ENCODE results near the gene LRRC28.

Gene LRRC28

DNA sequence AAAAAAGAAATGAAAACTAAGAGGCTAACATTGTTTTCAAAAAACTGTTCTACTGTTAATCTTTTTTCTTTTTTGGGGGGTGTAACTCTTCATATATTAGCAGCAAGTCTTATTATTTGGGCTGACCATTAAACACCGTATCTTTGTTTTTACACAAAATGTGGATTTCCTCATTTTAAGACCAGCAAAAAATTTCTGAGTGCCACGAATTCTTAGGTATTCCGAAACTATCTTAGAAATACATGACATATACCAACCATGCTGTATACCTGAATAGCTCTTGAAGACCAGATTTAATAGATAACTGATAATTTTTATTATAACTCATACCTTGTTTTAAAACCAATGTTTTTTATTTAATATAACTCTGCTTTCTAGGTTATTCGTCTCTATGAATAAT is 1.3 kb upstream of the LRRC28 start:
- TF ChIP-seq POLR2A (IDR thresholded peaks at IDR 0.05; ENCODE audit: low read depth, low read length) (no peak), POLR2AphosphoS5 (IDR thresholded peaks at IDR 0.05; ENCODE audit: low read depth, low read length) (no peak), TAF1 (IDR thresholded peaks at IDR 0.05; ENCODE audit: borderline replicate concordance, low read depth, low read length) (no peak)
- DNase-seq (ENCODE audit: insufficient read length) (no peak), FAIRE-seq (no peak)

DNA sequence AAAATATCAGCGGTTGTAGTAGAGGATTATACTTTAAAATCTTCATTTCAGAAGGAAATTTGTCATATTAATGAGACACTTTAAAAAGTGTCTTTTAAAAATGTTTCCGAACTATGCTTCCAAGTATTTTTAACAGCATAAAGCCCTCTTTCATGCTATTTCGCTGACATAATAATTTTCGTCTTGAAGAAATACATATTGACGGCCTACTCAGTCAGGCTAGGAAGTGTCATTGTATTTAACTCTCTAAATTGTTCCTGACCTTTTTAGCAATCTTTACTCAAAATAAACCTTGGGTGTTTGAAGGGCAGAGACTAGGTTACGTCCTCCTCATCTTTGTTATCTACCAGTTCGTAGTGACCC is 806 bp upstream of the LRRC28 start:
- no peak for DNase-seq (ENCODE audit: insufficient read length)
- no peak for FAIRE-seq
- no peak for TF ChIP-seq TAF1 (IDR thresholded peaks at IDR 0.05; ENCODE audit: borderline replicate concordance, low read depth, low read length)
- TF ChIP-seq POLR2A (IDR thresholded peaks at IDR 0.05; ENCODE audit: low read depth, low read length) = no peak

DNA sequence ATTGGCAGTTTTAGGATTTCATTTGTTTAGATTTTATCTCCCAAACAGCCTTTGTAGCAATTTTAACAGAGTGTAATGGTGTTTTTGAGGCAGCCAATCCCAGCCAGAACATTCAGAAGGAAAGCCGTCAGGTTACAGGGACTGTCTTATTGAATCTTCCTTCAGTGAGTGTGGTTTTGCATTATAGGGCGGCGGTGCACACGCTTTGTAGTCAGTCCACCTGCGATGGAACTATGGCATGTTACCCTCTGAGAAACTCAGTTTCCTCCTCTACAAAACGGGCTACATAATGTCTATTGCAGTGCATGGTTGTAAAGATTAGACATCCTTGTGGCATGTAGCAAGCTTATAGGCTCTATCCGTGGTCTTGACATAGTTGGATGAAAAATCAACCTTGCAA is 1.0 kb downstream of the LRRC28 start:
- FAIRE-seq (no peak), DNase-seq (ENCODE audit: insufficient read length) (no peak)
- TF ChIP-seq POLR2A (IDR thresholded peaks at IDR 0.05; ENCODE audit: low read depth, low read length) = no peak
- TF ChIP-seq POLR2AphosphoS5 (IDR thresholded peaks at IDR 0.05; ENCODE audit: low read depth, low read length) = no peak
- TF ChIP-seq TAF1 (IDR thresholded peaks at IDR 0.05; ENCODE audit: borderline replicate concordance, low read depth, low read length) = no peak

DNA sequence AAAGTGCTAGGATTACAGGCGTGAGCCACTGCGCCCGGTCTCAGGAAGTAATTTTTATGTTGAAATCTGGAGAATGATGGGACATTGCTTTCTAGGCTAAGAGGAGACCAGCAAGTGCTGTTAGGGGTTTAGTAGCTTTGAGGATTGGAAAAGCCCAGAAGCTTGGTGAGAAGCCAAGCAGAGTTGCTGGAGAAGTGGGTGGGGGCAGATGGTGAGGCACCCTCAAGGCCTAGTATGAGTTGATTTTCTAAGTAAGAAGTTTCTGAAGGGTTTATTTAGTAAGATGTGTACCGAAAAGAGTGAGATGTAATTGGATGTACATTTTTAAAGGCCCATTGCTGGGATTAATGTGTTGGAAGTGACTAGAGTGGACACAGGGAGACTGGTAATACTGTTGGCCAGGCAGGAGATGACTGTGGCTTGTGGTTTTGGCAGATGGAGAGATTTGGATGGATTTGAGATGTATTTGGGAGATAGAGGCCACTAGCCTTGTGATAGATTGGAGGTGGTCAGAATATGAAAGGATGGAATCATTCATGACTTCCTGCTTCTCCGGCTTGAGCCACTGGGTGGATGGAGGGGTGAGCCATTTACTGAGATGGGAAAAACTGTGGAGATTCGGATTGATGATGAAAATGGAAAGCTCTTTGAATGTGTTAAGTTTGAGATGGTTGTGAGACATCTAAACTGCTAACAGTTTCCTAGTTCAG is 2.3 kb downstream of the LRRC28 start:
- DNase-seq (ENCODE audit: insufficient read length) (no peak), FAIRE-seq (no peak)
- no peak for TF ChIP-seq TAF1 (IDR thresholded peaks at IDR 0.05; ENCODE audit: borderline replicate concordance, low read depth, low read length)
- TF ChIP-seq POLR2AphosphoS5 (IDR thresholded peaks at IDR 0.05; ENCODE audit: low read depth, low read length) = no peak
- TF ChIP-seq POLR2A (IDR thresholded peaks at IDR 0.05; ENCODE audit: low read depth, low read length) = no peak

DNA sequence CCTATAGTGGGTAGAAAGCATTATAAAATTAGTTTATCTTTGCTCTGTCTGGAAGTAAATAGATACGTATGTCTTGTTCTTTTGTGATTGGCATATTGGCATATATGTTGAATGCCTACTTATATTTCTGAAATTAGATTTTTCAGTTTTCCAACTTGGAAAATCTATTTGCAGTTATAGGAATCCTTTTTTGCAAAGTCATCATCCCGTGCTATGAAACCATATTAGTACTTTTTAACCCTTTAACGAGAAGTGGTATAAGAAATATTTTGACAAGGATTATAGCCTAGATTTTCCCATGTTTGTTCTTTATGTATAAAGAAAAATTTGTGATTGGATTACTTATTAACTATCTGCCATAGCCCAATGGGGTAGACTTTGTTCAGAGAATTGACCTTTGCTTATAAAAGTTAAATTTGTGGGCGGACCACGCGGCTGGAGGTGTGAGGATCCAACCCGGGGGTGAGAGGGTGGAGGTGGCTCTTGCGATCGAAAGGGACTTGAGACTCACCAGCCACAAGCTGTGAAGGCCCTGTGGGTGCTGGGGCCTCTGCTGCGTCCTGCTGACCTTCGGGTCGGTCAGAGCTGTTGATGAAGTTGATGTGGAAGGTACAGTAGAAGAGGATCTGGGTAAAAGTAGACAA is 5.9 kb downstream of the LRRC28 start:
- FAIRE-seq = no peak
- TF ChIP-seq TAF1 (IDR thresholded peaks at IDR 0.05; ENCODE audit: borderline replicate concordance, low read depth, low read length) (no peak), POLR2A (IDR thresholded peaks at IDR 0.05; ENCODE audit: low read depth, low read length) (no peak), POLR2AphosphoS5 (IDR thresholded peaks at IDR 0.05; ENCODE audit: low read depth, low read length) (no peak)
- no peak for DNase-seq (ENCODE audit: insufficient read length)

DNA sequence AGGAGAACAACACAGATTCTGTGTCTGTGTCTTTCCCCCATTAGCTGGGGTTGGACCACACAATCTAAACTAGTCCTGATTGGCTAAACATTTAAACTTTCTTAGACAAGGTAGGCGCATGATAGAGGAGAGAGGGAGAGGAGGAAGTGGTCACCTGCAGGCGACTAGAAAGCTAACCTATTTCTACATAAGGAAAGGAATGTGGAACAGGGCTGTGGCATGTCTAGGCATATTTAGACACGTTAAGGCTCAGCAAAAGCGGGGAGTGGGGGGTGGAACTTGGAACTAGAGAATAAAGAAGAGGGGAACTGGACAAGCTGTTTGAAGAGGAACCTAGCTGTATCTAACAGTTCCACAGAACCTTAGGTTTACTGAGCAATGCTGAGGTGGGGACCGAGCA is 12.8 kb downstream of the LRRC28 start:
- DNase-seq (ENCODE audit: insufficient read length) (no peak), FAIRE-seq (no peak)
- TF ChIP-seq TAF1 (IDR thresholded peaks at IDR 0.05; ENCODE audit: borderline replicate concordance, low read depth, low read length) (no peak), POLR2A (IDR thresholded peaks at IDR 0.05; ENCODE audit: low read depth, low read length) (no peak), POLR2AphosphoS5 (IDR thresholded peaks at IDR 0.05; ENCODE audit: low read depth, low read length) (no peak)

DNA sequence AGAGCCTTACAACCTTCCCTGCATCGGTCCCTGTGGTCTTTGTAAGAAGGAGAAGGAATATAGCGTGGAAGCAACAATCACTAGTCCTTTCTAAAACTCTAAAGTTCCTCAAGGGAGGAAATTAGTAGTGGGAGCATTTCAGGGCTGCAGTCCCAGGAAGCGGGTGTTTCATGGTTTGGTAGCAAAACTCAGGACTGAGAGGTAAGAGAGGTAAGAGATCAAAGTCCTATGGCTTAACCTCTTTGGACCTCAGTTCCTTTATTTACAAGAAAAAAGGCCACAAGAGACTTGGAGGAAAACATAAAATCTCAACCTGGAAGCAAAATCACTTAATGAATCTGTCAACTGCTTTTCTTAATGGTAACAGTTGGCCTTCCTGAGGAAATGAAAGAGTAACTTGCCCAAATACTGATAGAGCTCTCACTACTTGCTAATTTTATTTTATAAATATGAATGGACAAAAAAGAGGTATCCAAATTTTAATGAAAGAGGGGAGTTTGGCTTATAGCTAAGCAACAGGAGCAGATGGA is 14.3 kb downstream of the LRRC28 start:
- FAIRE-seq (no peak), DNase-seq (ENCODE audit: insufficient read length) (no peak)
- no peak for TF ChIP-seq TAF1 (IDR thresholded peaks at IDR 0.05; ENCODE audit: borderline replicate concordance, low read depth, low read length)
- no peak for TF ChIP-seq POLR2AphosphoS5 (IDR thresholded peaks at IDR 0.05; ENCODE audit: low read depth, low read length)
- TF ChIP-seq POLR2A (IDR thresholded peaks at IDR 0.05; ENCODE audit: low read depth, low read length) = no peak

DNA sequence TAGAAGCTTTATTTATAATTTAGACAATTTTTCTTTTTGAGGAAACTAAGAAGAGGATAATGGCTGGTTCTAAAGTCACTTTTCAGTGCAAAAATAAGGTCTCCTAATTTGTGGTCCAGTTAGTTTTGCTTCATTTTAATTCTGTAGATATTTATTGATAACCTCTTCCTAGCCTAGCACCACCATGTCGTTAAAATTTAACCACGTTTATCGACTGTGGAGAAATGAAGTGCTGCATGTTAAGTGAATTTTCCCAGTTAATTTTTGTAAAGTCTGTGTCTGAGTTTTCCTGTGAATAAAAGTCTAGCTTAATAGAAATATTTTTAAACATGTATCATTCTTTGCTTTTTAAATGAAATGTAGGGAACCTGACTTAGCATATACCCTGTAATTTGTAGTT is 16.7 kb downstream of the LRRC28 start:
- FAIRE-seq = no peak
- DNase-seq (ENCODE audit: insufficient read length) = no peak
- TF ChIP-seq POLR2AphosphoS5 (IDR thresholded peaks at IDR 0.05; ENCODE audit: low read depth, low read length) (no peak), POLR2A (IDR thresholded peaks at IDR 0.05; ENCODE audit: low read depth, low read length) (no peak), TAF1 (IDR thresholded peaks at IDR 0.05; ENCODE audit: borderline replicate concordance, low read depth, low read length) (no peak)

DNA sequence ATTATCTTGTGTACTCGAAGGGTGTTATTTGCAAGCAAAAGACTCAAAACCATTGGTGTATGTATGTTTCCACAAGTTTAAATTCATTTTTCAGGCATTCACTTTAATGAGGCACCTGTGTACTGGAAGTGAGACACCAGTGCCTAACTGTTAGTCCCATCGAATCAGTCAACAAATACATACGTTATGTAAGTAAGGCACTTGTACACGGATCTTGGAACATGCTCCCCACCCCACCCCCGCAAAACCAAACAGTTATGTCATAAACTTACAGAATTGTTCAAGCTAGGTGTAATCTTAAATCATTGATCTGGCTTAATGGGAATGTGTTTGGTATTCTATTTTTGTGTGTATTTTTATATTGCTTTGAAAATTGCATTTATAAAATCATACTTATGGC is 17.1 kb downstream of the LRRC28 start:
- FAIRE-seq (no peak), DNase-seq (ENCODE audit: insufficient read length) (no peak)
- no peak for TF ChIP-seq POLR2AphosphoS5 (IDR thresholded peaks at IDR 0.05; ENCODE audit: low read depth, low read length)
- TF ChIP-seq TAF1 (IDR thresholded peaks at IDR 0.05; ENCODE audit: borderline replicate concordance, low read depth, low read length) = no peak
- no peak for TF ChIP-seq POLR2A (IDR thresholded peaks at IDR 0.05; ENCODE audit: low read depth, low read length)

DNA sequence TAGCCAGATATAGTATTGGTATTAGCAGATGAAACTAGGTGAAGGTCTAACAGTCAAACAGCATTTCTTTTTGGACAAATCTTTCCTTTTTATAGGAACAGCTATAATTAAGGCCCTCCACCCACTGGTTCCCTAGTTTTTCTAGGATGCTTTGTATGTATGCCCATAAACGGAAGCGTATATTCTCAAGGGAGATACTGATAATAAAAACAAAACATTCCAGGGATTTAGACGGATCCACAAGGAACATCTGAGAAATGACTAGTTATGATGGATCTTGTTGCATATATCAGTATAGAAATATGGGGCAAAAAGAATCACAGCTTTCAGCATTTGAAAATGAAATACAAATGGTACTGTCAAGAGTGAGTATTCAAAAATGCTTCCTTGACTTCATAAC is 22.5 kb downstream of the LRRC28 start:
- FAIRE-seq (no peak), DNase-seq (ENCODE audit: insufficient read length) (no peak)
- TF ChIP-seq TAF1 (IDR thresholded peaks at IDR 0.05; ENCODE audit: borderline replicate concordance, low read depth, low read length) = no peak

DNA sequence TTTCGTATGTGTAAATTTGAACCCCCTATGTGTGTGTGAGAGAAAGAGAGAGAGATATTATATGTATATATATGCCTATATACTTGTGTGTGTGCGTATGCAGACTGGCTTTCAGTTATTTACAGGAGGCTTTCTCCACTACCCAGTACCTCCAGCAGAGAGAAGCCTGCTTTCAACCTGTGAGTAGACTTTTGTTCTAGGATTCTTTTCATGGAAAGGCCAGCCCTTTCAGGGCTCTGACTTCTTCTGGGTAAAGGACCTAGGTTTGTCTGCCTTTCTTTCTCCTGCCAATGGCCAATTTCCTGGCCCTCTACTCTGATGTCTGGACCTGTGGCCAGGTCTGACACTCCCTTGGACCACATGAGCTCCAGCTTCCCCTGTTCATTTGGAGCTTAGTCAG is 23.8 kb downstream of the LRRC28 start:
- DNase-seq (ENCODE audit: insufficient read length) (no peak), FAIRE-seq (no peak)
- TF ChIP-seq POLR2AphosphoS5 (IDR thresholded peaks at IDR 0.05; ENCODE audit: low read depth, low read length) (no peak), POLR2A (IDR thresholded peaks at IDR 0.05; ENCODE audit: low read depth, low read length) (no peak), TAF1 (IDR thresholded peaks at IDR 0.05; ENCODE audit: borderline replicate concordance, low read depth, low read length) (no peak)

DNA sequence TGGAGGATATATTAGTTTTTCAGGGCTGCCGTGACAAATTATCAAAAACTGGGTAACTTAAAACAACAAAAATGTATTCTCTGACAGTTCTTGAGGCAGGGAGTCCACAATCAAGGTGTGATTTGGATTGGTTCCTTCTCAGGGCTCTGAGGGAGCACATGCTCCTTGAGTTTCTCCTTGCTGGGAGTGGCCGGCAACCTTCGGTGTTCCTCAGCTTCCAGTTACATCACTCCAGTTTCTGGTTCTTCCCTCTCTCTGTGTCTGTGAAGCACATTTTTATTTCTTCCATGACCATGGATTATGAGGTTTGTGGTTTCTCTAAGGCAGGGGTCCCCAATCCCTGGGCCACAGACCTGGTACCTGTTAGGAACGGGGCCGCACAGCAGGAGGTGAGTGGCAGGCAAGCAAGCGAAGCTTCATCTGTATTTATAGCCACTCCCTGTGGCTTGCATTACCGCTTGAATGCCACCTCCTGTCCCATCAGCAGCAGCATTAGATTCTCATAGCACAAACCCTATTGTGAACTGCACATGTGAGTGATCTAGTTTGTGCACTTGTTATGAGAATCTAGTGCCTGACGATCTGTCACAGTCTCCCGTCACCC is 24.3 kb downstream of the LRRC28 start:
- DNase-seq (ENCODE audit: insufficient read length) = no peak
- peak; percentile 21 for FAIRE-seq
- TF ChIP-seq POLR2A (IDR thresholded peaks at IDR 0.05; ENCODE audit: low read depth, low read length) (no peak), POLR2AphosphoS5 (IDR thresholded peaks at IDR 0.05; ENCODE audit: low read depth, low read length) (no peak), TAF1 (IDR thresholded peaks at IDR 0.05; ENCODE audit: borderline replicate concordance, low read depth, low read length) (no peak)
